DMS153 treated with DMSO at 0.1 percent for 48 hours (cell line): Measurements from ENCODE around the gene ARL13B.

Experiments used
- DNase-seq: peaks from one replicate; lab custom pipeline; 2025; ENCODE audit not compliant: unreplicated experiment; lab: John Stamatoyannopoulos, UW

ARL13B gene

GRCh38 chr3:94062513-94063404, 82.8 kb downstream of the ARL13B start, which contains the start of the genes DHFR2 and NSUN3:
TSS of gene DHFR2 (minus strand) at chr3:94062916. CDS start at chr3:94061511, 1,405 bp downstream.
TSS of gene NSUN3 (plus strand) at chr3:94063061. CDS start at chr3:94063127, 66 bp downstream.
- peak; percentile 96 for DNase-seq

- no peak for DNase-seq
Observed at GRCh38 chr3:94063496-94064119, 83.7 kb downstream of the ARL13B start.

GRCh38 chr3:94064243-94064860, 84.4 kb downstream of the ARL13B start:
- DNase-seq, result no peak

GRCh38 chr3:94065122-94065521, 85.2 kb downstream of the ARL13B start:
- no peak for DNase-seq

- no peak for DNase-seq
Observed at GRCh38 chr3:94065819-94066480, 86.0 kb downstream of the ARL13B start.

GRCh38 chr3:94066506-94067500, 86.8 kb downstream of the ARL13B start:
- DNase-seq, result no peak

- DNase-seq, result no peak
Observed at GRCh38 chr3:94069194-94069813, 89.3 kb downstream of the ARL13B start.

GRCh38 chr3:94070341-94070911, 90.5 kb downstream of the ARL13B start:
- DNase-seq, result no peak

GRCh38 chr3:94071713-94072284, 91.8 kb downstream of the ARL13B start:
- no peak for DNase-seq

GRCh38 chr3:94076055-94076454, 96.1 kb downstream of the ARL13B start:
- DNase-seq, result no peak

GRCh38 chr3:94080552-94080951, 100.6 kb downstream of the ARL13B start:
- peak; percentile 10 for DNase-seq

- no peak for DNase-seq
Observed at GRCh38 chr3:94081884-94082283, 101.9 kb downstream of the ARL13B start.

GRCh38 chr3:94082391-94082937, 102.5 kb downstream of the ARL13B start:
- DNase-seq, result peak; percentile 40

GRCh38 chr3:94083261-94083660, 103.3 kb downstream of the ARL13B start:
- no peak for DNase-seq

- DNase-seq, result no peak
Observed at GRCh38 chr3:94089126-94089525, 109.2 kb downstream of the ARL13B start.

- no peak for DNase-seq
Observed at GRCh38 chr3:94092086-94092485, 112.1 kb downstream of the ARL13B start.

GRCh38 chr3:94093151-94093550, 113.2 kb downstream of the ARL13B start:
- no peak for DNase-seq

- DNase-seq, result no peak
Observed at GRCh38 chr3:94095111-94095510, 115.2 kb downstream of the ARL13B start.

- DNase-seq, result no peak
Observed at GRCh38 chr3:94098452-94098851, 118.5 kb downstream of the ARL13B start.
